Endothelial cell of umbilical vein (primary cell): Measurements from ENCODE around the gene SHOX. TPM values are rescaled to one million over a fixed set of nuclear protein-coding genes. Genes with fewer than 3 reads are reported as not detected.

ENCODE experiments used
- BruUV-seq: library from RNA; stranded (reverse); fragments of 400-500 nt; replicated peaks from 2 replicates; lab custom pipeline; 2021; lab: Mats Ljungman, UMichigan
- CTCF ChIA-PET: fragments of 300-600, 350-600 bp; sonication (Branson Sonifier 250); formaldehyde crosslinking; loops from one replicate; lab custom pipeline; 2021; ENCODE audit warnings: antibody characterized with exemption, inconsistent platforms; lab: Charles Lee
- POLR2A ChIA-PET: fragments of 300-600, 350-600 bp; sonication (Branson Sonifier 250); formaldehyde crosslinking; loops from one replicate; lab custom pipeline; 2021; ENCODE audit warnings: antibody characterized with exemption, inconsistent platforms; lab: Charles Lee
- DNase-seq: peaks from one replicate; pipeline ENCODE4 v3.0.0-alpha.2; 2011; ENCODE audit warnings: low read depth, low spot score
- FAIRE-seq: peaks from 2 replicates; lab custom pipeline; 2011; peaks lifted over from hg19 to GRCh38; lab: Jason Lieb, UNC
- H2AFZ ChIP-seq: 2 replicates; pipeline ENCODE4 v1.6.0; 2012; ENCODE audit warnings: low read depth, low read length, control low read depth, inconsistent platforms
- H3K27ac ChIP-seq: 2 replicates; pipeline ENCODE4 v1.5.1; 2011; ENCODE audit warnings: low read depth, mild to moderate bottlenecking, control low read depth, low read length, moderate library complexity; ENCODE audit not compliant: insufficient read depth
- H3K27me3 ChIP-seq, 2 experiments: 2 replicates each; pipeline versions ENCODE4 v1.6.0 to v1.6.1; 2011; ENCODE audit warnings: low read length in 2 of 2, mixed read lengths in 1 of 2; ENCODE audit not compliant: control insufficient read depth in 2 of 2, insufficient read depth in 2 of 2
- H3K36me3 ChIP-seq, 2 experiments: 2 replicates in 1 of 2; 3 replicates in 1 of 2; pipeline ENCODE4 v1.5.1; 2011; ENCODE audit warnings: low read length in 2 of 2, mild to moderate bottlenecking in 1 of 2, moderate library complexity in 1 of 2; ENCODE audit not compliant: control insufficient read depth in 2 of 2, insufficient read depth in 2 of 2; ENCODE audit errors: extremely low read depth in 1 of 2
- H3K4me1 ChIP-seq: 3 replicates; pipeline ENCODE4 v1.5.1; 2011; ENCODE audit warnings: mild to moderate bottlenecking, low read length; ENCODE audit not compliant: control insufficient read depth, insufficient read depth; ENCODE audit errors: extremely low read depth
- H3K4me2 ChIP-seq: 2 replicates; pipeline ENCODE4 v1.6.1; 2011; ENCODE audit warnings: low read length, control low read depth, mixed read lengths; ENCODE audit not compliant: insufficient read depth
- H3K4me3 ChIP-seq, 3 experiments: fragments of 200-600 bp in 1 of 3; sonication (generic), shearing (Covaris generic) in 1 of 3; replicated peaks in 1 of 3; 2 replicates each; pipeline ENCODE4 v1.5.1; 2011 to 2016; ENCODE audit warnings: control low read depth in 3 of 3, low read length in 3 of 3, mild to moderate bottlenecking in 2 of 3, inconsistent platforms in 1 of 3, low read depth in 1 of 3, moderate library complexity in 1 of 3; ENCODE audit not compliant: insufficient read depth in 1 of 3
- H3K79me2 ChIP-seq: 2 replicates; pipeline ENCODE4 v1.6.0; 2012; ENCODE audit warnings: low read length, inconsistent platforms; ENCODE audit not compliant: control insufficient read depth, insufficient read depth
- H3K9ac ChIP-seq: replicated peaks from 2 replicates; pipeline ENCODE3; 2011; ENCODE audit warnings: low read length, control low read depth; ENCODE audit not compliant: insufficient read depth; ENCODE audit errors: extremely low read depth
- H3K9me1 ChIP-seq: replicated peaks from 3 replicates; pipeline ENCODE4 v1.6.0; 2011; ENCODE audit warnings: mild to moderate bottlenecking, low read length; ENCODE audit not compliant: control insufficient read depth, insufficient read depth; ENCODE audit errors: extremely low read depth
- H3K9me3 ChIP-seq: replicated peaks from 2 replicates; pipeline ENCODE4 v1.5.1; 2012; ENCODE audit warnings: low read length, inconsistent platforms; ENCODE audit not compliant: control insufficient read depth, insufficient read depth
- H4K20me1 ChIP-seq: replicated peaks from 2 replicates; pipeline ENCODE3; 2011; ENCODE audit warnings: mild to moderate bottlenecking, low read length; ENCODE audit not compliant: control insufficient read depth, insufficient read depth; ENCODE audit errors: extremely low read depth
- CTCF ChIP-seq, 2 donors: IDR thresholded peaks; 1 replicate in 1 of 2; 2 replicates in 1 of 2; pipeline ENCODE4 v1.5.1; 2011; ENCODE audit warnings: low read length in 2 of 2, mild to moderate bottlenecking in 2 of 2, moderate library complexity in 2 of 2, control low read depth in 1 of 2, inconsistent platforms in 1 of 2, low read depth in 1 of 2; ENCODE audit not compliant: insufficient read depth in 1 of 2; ENCODE audit errors: extremely low read depth in 1 of 2
- EZH2 ChIP-seq: IDR thresholded peaks from 2 replicates; pipeline ENCODE4 v1.6.1; 2012; ENCODE audit warnings: borderline replicate concordance, low read depth, mild to moderate bottlenecking, moderate library complexity, low read length, inconsistent platforms; ENCODE audit not compliant: severe bottlenecking
- FOS ChIP-seq: IDR thresholded peaks from 2 replicates; pipeline ENCODE4 v1.6.1; 2011; ENCODE audit warnings: mild to moderate bottlenecking, low read length, moderate library complexity, borderline replicate concordance; ENCODE audit not compliant: insufficient read depth
- GATA2 ChIP-seq: IDR thresholded peaks from 2 replicates; pipeline ENCODE4 v1.7.0; 2011; ENCODE audit warnings: low read depth, mild to moderate bottlenecking, moderate library complexity, mixed read lengths, low read length; ENCODE audit not compliant: insufficient read length, insufficient read depth
- JUN ChIP-seq: IDR thresholded peaks from 2 replicates; pipeline ENCODE4 v1.6.1; 2011; ENCODE audit warnings: borderline replicate concordance, low read depth; ENCODE audit not compliant: insufficient read length, insufficient read depth
- MAX ChIP-seq: IDR thresholded peaks from 2 replicates; pipeline ENCODE4 v1.6.1; 2011; ENCODE audit not compliant: insufficient read depth, insufficient read length
- MYC ChIP-seq: IDR thresholded peaks from one replicate; pipeline ENCODE4 v1.6.1; 2011; ENCODE audit warnings: mild to moderate bottlenecking, low read depth, low read length
- POLR2A ChIP-seq: IDR thresholded peaks from 2 replicates; pipeline ENCODE4 v1.6.1; 2012; ENCODE audit warnings: low read depth, mild to moderate bottlenecking, control low read depth, low read length
- POLR2AphosphoS5 ChIP-seq: IDR thresholded peaks from 2 replicates; pipeline ENCODE4 v1.6.1; 2012; ENCODE audit warnings: low read depth, mild to moderate bottlenecking, control low read depth, low read length, moderate library complexity; ENCODE audit not compliant: insufficient read depth
- dilution Hi-C: fragments of 300-500 bp; cut with MboI; formaldehyde crosslinking; loops from one replicate; pipeline ENCODE4 v1.15.0; 2019; ENCODE audit warnings: low sequenced_read_pairs; ENCODE audit not compliant: extremely low pct_ligation_motif_present
- intact Hi-C: fragments of 100-400 bp; cut with micrococcal nuclease; formaldehyde crosslinking; loops from one replicate; pipeline ENCODE4 v1.10.0; 2022
- polyA plus RNA-seq, 4 experiments: library from polyadenylated mRNA; depleted of rRNA in 3 of 4; stranded (reverse) in 3 of 4; unstranded in 1 of 4; fragments of >200 nt; gene quantifications; 2 replicates each; pipeline versions ENCODE4 v1.2.1 to v1.2.3, GENCODE V29; 2011 to 2012; ENCODE audit warnings: missing spikeins in 1 of 4
- total RNA-seq: library from RNA; stranded (reverse); gene quantifications from 2 replicates; pipeline ENCODE4 v1.2.3, GENCODE V29; 2021

SHOX gene
- total and polyA plus RNA-seq, 2 donors (not counting 3 experiments of a cell fraction or from before 2014, with no cell fraction given), result not detected

- intact Hi-C loops, result no loop called here
- Histone ChIP-seq H3K9me1 (no peaks in the 10 kb centered on the region), H3K9me3 (peaks cover 3% of the 10 kb centered on the region), H3K9ac (no peak overlapping the region), H3K36me3 (no peaks in the 10 kb centered on the region), H3K79me2 (no peaks in the 10 kb centered on the region), H3K27me3 (no peaks in the 10 kb centered on the region), H3K27ac (no peak overlapping the region), H3K4me1 (no peaks in the 10 kb centered on the region), H3K4me2 (no peak overlapping the region), H2AFZ (no peak overlapping the region), H3K4me3 (no peak overlapping the region), H4K20me1 (no peaks in the 10 kb centered on the region)
- TF ChIP-seq JUN (no peak), MAX (no peak), CTCF (IDR thresholded peaks at IDR 0.05; ENCODE audit: extremely low read depth in 1 of 2, insufficient read depth in 1 of 2, low read depth in 1 of 2, low read length in 2 of 2) (no peak), FOS (no peak), POLR2A (no peak), POLR2AphosphoS5 (no peak), GATA2 (no peak), MYC (no peak), EZH2 (no peak)
- dilution Hi-C loops, result no loop called here
- BruUV-seq, result no TSS peak
- CTCF ChIA-PET, result no interaction called here
- POLR2A ChIA-PET, result no interaction called here
- DNase-seq, result no peak
- no peak for FAIRE-seq
Observed at GRCh38 chrX:700936-701335, 70.3 kb downstream of the SHOX start.
